ENCODE results near the gene RUSC2. TPM values are rescaled to one million over a fixed set of nuclear protein-coding genes. Genes with fewer than 3 reads are reported as not detected.

RUSC2 gene
- total RNA-seq, 6 donors from 2014 or later = 16.0 to 42.7 (median 28.0) TPM

DNA sequence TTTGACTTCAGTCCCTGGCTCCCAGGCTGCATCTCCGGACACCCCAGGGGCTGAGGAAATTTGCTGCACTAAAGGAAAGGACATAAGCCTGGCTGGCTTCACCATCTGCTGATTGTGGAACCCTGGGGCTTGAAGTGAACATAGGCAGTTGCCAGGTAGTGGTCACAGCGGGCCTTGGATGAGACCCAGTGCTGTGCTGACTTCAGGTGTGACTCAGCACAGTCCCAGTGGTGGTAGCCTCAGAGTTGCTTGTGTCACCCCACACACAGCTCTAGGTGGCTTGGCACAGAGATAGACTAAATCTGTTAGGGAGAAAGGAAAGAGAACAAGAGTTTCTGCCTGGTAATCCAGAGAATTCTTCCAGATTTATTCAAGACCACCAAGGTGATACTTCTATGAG lies 36.1 kb upstream of the RUSC2 start:
- DNase-seq = no peak
- Histone ChIP-seq H3K9me3 (peaks cover 0 to 4% (median 0%) of the 10 kb centered on the region in 4 donors), H3K27ac (no peak overlapping the region), H3K27me3 (no peaks in the 10 kb centered on the region), H3K36me3 (no peaks in the 10 kb centered on the region), H3K4me3 (no peak overlapping the region), H3K4me1 (no peaks in the 10 kb centered on the region)
- WGBS, 2 donors = 80 to 97% methylated on average over 2 of the region's 2 CpGs
- ATAC-seq (ENCODE audit: low FRiP score in 2 of 2) = no peak
- TF ChIP-seq, protein P1, sequence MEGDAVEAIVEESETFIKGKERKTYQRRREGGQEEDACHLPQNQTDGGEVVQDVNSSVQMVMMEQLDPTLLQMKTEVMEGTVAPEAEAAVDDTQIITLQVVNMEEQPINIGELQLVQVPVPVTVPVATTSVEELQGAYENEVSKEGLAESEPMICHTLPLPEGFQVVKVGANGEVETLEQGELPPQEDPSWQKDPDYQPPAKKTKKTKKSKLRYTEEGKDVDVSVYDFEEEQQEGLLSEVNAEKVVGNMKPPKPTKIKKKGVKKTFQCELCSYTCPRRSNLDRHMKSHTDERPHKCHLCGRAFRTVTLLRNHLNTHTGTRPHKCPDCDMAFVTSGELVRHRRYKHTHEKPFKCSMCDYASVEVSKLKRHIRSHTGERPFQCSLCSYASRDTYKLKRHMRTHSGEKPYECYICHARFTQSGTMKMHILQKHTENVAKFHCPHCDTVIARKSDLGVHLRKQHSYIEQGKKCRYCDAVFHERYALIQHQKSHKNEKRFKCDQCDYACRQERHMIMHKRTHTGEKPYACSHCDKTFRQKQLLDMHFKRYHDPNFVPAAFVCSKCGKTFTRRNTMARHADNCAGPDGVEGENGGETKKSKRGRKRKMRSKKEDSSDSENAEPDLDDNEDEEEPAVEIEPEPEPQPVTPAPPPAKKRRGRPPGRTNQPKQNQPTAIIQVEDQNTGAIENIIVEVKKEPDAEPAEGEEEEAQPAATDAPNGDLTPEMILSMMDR (IDR thresholded peaks at IDR 0.05) = no peak
- TF ChIP-seq POLR2AphosphoS5 (IDR thresholded peaks at IDR 0.05) (no peak), EP300 (IDR thresholded peaks at IDR 0.05) (no peak), POLR2A (IDR thresholded peaks at IDR 0.05) (no peak)

DNA sequence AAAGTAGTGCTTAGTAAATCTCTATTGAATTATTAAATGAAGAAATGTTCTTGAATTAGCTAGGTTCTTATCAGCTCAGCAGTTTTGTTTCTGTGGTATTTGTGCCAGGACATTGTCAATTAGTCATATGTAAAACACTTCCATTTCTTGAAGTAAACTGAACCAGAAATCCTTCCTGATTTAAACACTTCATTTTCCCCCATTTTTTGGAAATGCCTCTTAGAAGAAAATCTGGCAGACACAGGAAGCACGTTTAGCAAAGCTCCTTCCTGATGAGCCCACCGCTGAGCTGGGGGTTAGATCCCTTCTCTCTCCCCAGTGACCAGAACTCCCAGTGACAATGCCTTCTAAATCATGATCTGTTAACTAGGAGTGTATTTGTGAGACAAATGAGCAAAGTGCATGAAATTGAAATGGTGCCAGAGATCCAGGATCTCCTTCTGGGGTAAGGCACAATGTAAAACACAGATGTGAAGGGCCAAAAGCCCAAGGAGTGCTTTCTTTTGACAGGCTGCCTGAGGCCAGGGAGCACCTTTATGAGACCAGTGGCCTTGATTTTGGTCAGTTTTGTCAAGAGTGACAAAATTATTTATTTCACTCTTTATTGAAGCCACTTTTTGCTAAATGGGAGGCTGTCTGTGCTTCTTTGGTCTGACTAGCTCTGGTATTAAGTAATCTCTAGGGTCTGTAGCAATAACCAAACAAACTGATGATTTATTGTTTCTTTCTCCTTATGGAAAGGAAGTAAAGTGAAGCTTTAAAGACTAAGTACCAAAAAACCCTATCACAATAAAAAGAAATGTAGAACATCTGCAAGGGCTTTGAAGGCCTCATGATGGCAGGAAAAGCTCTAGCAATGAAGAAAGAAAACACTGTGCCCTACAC lies 25.5 kb upstream of the RUSC2 start:
- DNase-seq = no peak
- peaks cover 8 to 19% (median 14%) of the 10 kb centered on the region in 4 donors for H3K9me3 ChIP-seq
- no peaks in the 10 kb centered on the region for H3K36me3 ChIP-seq
- no peak for ATAC-seq (ENCODE audit: low FRiP score in 2 of 2)
- H3K4me1 ChIP-seq = peaks cover 0 to 6% (median 2%) of the 10 kb centered on the region in 4 donors
- peak overlapping the region in 2 of 4 donors; percentile 8 to 9 for H3K27ac ChIP-seq
- H3K27me3 ChIP-seq = no peaks in the 10 kb centered on the region
- no peak overlapping the region for H3K4me3 ChIP-seq
- 31 to 32% methylated on average over 2 of the region's 2 CpGs for WGBS, 2 donors
- no peak for TF ChIP-seq POLR2AphosphoS5 (IDR thresholded peaks at IDR 0.05)
- TF ChIP-seq EP300 (IDR thresholded peaks at IDR 0.05) = no peak
- TF ChIP-seq POLR2A (IDR thresholded peaks at IDR 0.05) = no peak

DNA sequence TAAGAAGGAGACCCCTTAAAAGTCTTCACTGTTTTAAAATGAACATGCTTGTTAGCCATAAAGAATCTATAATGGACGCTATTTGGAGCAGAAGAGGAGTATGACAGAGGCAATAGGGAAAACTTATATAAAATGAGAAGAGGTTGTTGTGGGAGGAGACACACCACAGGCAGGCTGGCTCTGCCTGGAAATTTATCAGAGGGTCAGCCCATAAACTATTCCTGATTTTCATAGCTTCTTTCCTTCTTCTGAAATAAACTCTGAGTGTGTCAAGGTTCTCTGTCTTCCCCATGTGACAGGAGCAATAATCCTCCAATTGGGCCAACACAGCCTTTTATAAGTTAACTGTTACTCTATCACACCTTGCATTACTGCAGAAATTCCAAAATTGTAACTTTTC lies 19.6 kb upstream of the RUSC2 start:
- ATAC-seq (ENCODE audit: low FRiP score in 2 of 2) = no peak
- no peaks in the 10 kb centered on the region for H3K36me3 ChIP-seq
- no peak for DNase-seq
- H3K4me3 ChIP-seq = no peak overlapping the region
- H3K9me3 ChIP-seq = no peaks in the 10 kb centered on the region
- no peaks in the 10 kb centered on the region for H3K27me3 ChIP-seq
- TF ChIP-seq EP300 (IDR thresholded peaks at IDR 0.05) = no peak
- no peak for TF ChIP-seq POLR2A (IDR thresholded peaks at IDR 0.05)
- TF ChIP-seq POLR2AphosphoS5 (IDR thresholded peaks at IDR 0.05) = no peak
- TF ChIP-seq, protein P1 (IDR thresholded peaks at IDR 0.05) = no peak
- H3K4me1 ChIP-seq = peaks cover 0 to 7% (median 0%) of the 10 kb centered on the region in 4 donors
- 84 to 93% methylated on average over 1 of the region's 1 CpG for WGBS, 2 donors
- no peak overlapping the region for H3K27ac ChIP-seq

DNA sequence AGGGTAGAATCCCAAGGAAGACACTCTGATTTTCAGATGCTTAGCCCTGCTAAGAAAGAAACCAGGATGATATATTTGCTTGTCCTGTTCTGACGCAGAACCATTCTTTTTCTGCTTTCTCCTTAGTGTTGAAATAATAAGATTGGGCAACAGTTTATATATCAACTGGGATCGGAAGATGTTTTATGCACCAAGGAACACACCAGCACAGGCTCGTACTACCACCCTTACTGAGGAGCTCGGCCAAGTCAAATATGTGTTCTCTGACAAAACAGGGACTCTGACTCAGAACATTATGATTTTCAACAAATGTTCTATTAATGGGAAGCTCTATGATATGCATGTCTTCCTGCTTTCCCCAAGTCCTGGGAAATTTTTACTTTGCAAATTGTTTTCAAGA lies 19.0 kb upstream of the RUSC2 start:
- ATAC-seq (ENCODE audit: low FRiP score in 2 of 2) = peak in 1 of 2 donors; percentile 71
- peaks cover 0 to 7% (median 0%) of the 10 kb centered on the region in 4 donors for H3K4me1 ChIP-seq
- 54 to 66% methylated on average over 4 of the region's 4 CpGs for WGBS, 2 donors
- no peaks in the 10 kb centered on the region for H3K27me3 ChIP-seq
- no peak for DNase-seq
- H3K36me3 ChIP-seq = no peaks in the 10 kb centered on the region
- H3K4me3 ChIP-seq = no peak overlapping the region
- peak overlapping the region in 1 of 4 donors; percentile 16 for H3K27ac ChIP-seq
- H3K9me3 ChIP-seq = no peaks in the 10 kb centered on the region
- TF ChIP-seq, protein P1 (IDR thresholded peaks at IDR 0.05) = no peak
- TF ChIP-seq POLR2AphosphoS5 (IDR thresholded peaks at IDR 0.05) (no peak), EP300 (IDR thresholded peaks at IDR 0.05) (no peak), POLR2A (IDR thresholded peaks at IDR 0.05) (no peak)

DNA sequence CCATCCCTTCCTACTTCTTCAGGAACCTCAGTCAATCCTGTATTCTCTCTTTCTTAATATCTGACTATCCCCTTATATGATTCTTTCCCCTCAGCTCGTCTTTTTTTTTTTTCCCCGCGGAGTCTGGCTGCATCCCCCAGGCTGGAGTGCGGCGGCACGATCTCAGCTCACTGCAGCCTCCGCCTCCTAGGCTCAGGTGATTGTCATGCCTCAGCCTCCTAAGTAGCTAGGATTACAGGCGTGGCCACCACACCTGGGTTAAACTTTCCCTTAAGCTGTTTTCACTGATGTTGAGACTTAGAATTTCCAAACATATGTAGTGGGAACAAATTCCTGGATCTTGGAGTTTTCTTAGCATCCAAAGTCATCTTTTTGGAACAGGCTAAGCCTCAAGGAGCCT lies 13.3 kb upstream of the RUSC2 start:
- ATAC-seq (ENCODE audit: low FRiP score in 2 of 2) (no peak), DNase-seq (peak in 1 of 2 donors; percentile 25)
- Histone ChIP-seq H3K27me3 (no peaks in the 10 kb centered on the region), H3K27ac (no peak overlapping the region), H3K9me3 (no peaks in the 10 kb centered on the region), H3K4me1 (peaks cover 0 to 4% (median 0%) of the 10 kb centered on the region in 4 donors), H3K4me3 (no peak overlapping the region), H3K36me3 (no peaks in the 10 kb centered on the region)
- 64 to 76% methylated on average over 8 of the region's 8 CpGs for WGBS, 2 donors
- TF ChIP-seq POLR2AphosphoS5 (IDR thresholded peaks at IDR 0.05) = no peak
- TF ChIP-seq, protein P1 (IDR thresholded peaks at IDR 0.05) = no peak

Data from upper lobe of left lung (tissue), 6 donors.